Spleen (tissue), 11 donors: Measurements from ENCODE around the gene DUS1L. TPM values are rescaled to one million over a fixed set of nuclear protein-coding genes. Genes with fewer than 3 reads are reported as not detected.

Experiments
- DNase-seq: peaks from one replicate; pipeline ENCODE4 v3.0.0-alpha.2; 2020
- H3K27ac ChIP-seq, 8 donors: fragments of 200-600 bp; sonication (generic) in 7 of 8; 1 replicate in 4 of 8; 2 replicates in 4 of 8; pipeline versions ENCODE4 v1.5.0 to v1.8.0; 2016 to 2021; ENCODE audit warnings: inconsistent platforms in 4 of 8, mild to moderate bottlenecking in 4 of 8, moderate library complexity in 1 of 8
- H3K27me3 ChIP-seq, 7 donors: fragments of 200-600 bp; sonication (generic) in 6 of 7; replicated peaks in 1 of 7; 1 replicate in 4 of 7; 2 replicates in 3 of 7; pipeline versions ENCODE4 v1.5.0 to v1.8.0; 2016 to 2021; ENCODE audit warnings: inconsistent platforms in 3 of 7, mild to moderate bottlenecking in 1 of 7
- H3K36me3 ChIP-seq, 6 donors: fragments of 200-600 bp; sonication (generic) in 5 of 6; 1 replicate in 4 of 6; 2 replicates in 2 of 6; pipeline versions ENCODE4 v1.5.0 to v1.8.0; 2016 to 2021; ENCODE audit warnings: inconsistent platforms in 2 of 6
- H3K4me1 ChIP-seq, 6 donors: fragments of 200-600 bp; sonication (generic) in 5 of 6; 1 replicate in 3 of 6; 2 replicates in 3 of 6; pipeline versions ENCODE4 v1.5.0 to v1.8.0; 2016 to 2021; ENCODE audit warnings: inconsistent platforms in 3 of 6
- H3K4me3 ChIP-seq, 8 donors: fragments of 200-600 bp; sonication (generic) in 7 of 8; 1 replicate in 4 of 8; 2 replicates in 4 of 8; pipeline versions ENCODE4 v1.5.0 to v1.8.0; 2016 to 2021; ENCODE audit warnings: inconsistent platforms in 4 of 8, mild to moderate bottlenecking in 4 of 8, moderate library complexity in 2 of 8
- H3K9me3 ChIP-seq, 8 donors: fragments of 200-600 bp; sonication (generic) in 7 of 8; 1 replicate in 4 of 8; 2 replicates in 4 of 8; pipeline versions ENCODE4 v1.5.0 to v1.8.0; 2016 to 2021; ENCODE audit warnings: inconsistent platforms in 4 of 8
- CTCF ChIP-seq, 11 experiments: fragments of 200-600 bp in 7 of 11; fragments of 450-650 bp in 4 of 11; sonication (generic) in 4 of 11; IDR thresholded peaks in 8 of 11; conservative IDR thresholded peaks in 3 of 11; 1 replicate in 7 of 11; 2 replicates in 4 of 11; pipeline versions ENCODE4 v1.4.0 to v1.8.0; 2016 to 2021; ENCODE audit warnings: antibody characterized with exemption in 11 of 11, inconsistent platforms in 4 of 11, mild to moderate bottlenecking in 1 of 11
- POLR2A ChIP-seq, 3 donors: fragments of 450-650 bp; IDR thresholded peaks; one replicate each; pipeline ENCODE4 v1.5.1; 2017; ENCODE audit warnings: antibody characterized with exemption in 3 of 3, mild to moderate bottlenecking in 1 of 3
- POLR2AphosphoS5 ChIP-seq, 3 donors: sonication (generic); formaldehyde crosslinking; IDR thresholded peaks; one replicate each; pipeline ENCODE4 v1.5.1; 2017; ENCODE audit warnings: antibody characterized with exemption in 3 of 3
- WGBS, 5 donors: extraction: QIAGEN DNeasy Blood & Tissue Kit in 3 of 5; methylation state at CpG; one replicate each; pipeline versions ENCODE4 v1.1.5 to v1.1.7; 2013 to 2018; 5-methylcytosine and 5-hydroxymethylcytosine counted together
- intact Hi-C: fragments of 100-400 bp; cut with DNase I; formaldehyde crosslinking; loops from one replicate; pipeline ENCODE4 v1.15.0; 2023; ENCODE audit warnings: low total_unique reads
- polyA plus RNA-seq, 3 donors: library from polyadenylated mRNA; stranded (reverse); fragments of 200-250 nt; gene quantifications; one replicate each; pipeline ENCODE4 v1.2.1, GENCODE V29; 2013
- total RNA-seq, 7 donors: library from RNA; depleted of rRNA in 3 of 7; stranded (reverse); fragments of >200 nt in 3 of 7; fragmentation: NEBNext Ultra II Directional in 4 of 7; extraction: Animal tissue kit (Norgen Biotek cat#: 25700) in 4 of 7; gene quantifications; one replicate each; pipeline versions ENCODE4 v1.1.0 to v1.2.1, GENCODE V29; 2016 to 2021
- donor health status: healthy with polysubstance abuse.
- donor health status: DM: no; HTN: no; CAD: no; lungs with moderate emphysema.
- donor health status: DM: no; HTN: no; CAD: no.
- donor health status: Bipolar disorder and iron deficiency.
- donor health status: healthy.
- donor health status: DM: no; HTN: no; CAD: no.
- donor health status: DM: yes; HTN: yes; CAD: no.

DUS1L gene
- total and polyA plus RNA-seq, 10 donors = 76.4 to 174 (median 103) TPM

- intact Hi-C loops = no loop called here
- Histone ChIP-seq H3K36me3 (peaks cover 0 to 52% (median 40%) of the 10 kb centered on the region in 6 donors), H3K27me3 (no peaks in the 10 kb centered on the region), H3K9me3 (no peaks in the 10 kb centered on the region), H3K27ac (no peak overlapping the region), H3K4me3 (peak overlapping the region in 1 of 8 donors; percentile 94), H3K4me1 (peaks cover 20 to 48% (median 37%) of the 10 kb centered on the region in 6 donors)
- 95 to 97% (median 96%) methylated on average over 19 to 35 of the region's 35 CpGs for WGBS, 5 donors
- TF ChIP-seq CTCF (IDR thresholded peaks at IDR 0.05 in 8 of 11, conservative IDR thresholded peaks at IDR 0.05 in 3 of 11) (no peak), POLR2A (IDR thresholded peaks at IDR 0.05) (no peak), POLR2AphosphoS5 (IDR thresholded peaks at IDR 0.05) (no peak)
- DNase-seq = no peak
Observed at GRCh38 chr17:82095777-82096708, 30.4 kb upstream of the DUS1L start.

- no peaks in the 10 kb centered on the region for H3K9me3 ChIP-seq
- H3K36me3 ChIP-seq = peaks cover 0 to 61% (median 48%) of the 10 kb centered on the region in 6 donors
- DNase-seq = no peak
- H3K4me3 ChIP-seq = no peak overlapping the region
- no peak overlapping the region for H3K27ac ChIP-seq
- intact Hi-C loops = no loop called here
- no peak for TF ChIP-seq POLR2AphosphoS5 (IDR thresholded peaks at IDR 0.05)
- TF ChIP-seq POLR2A (IDR thresholded peaks at IDR 0.05) = no peak
- no peak for TF ChIP-seq CTCF (IDR thresholded peaks at IDR 0.05 in 8 of 11, conservative IDR thresholded peaks at IDR 0.05 in 3 of 11)
- H3K4me1 ChIP-seq = peaks cover 20 to 40% (median 33%) of the 10 kb centered on the region in 6 donors
- WGBS, 5 donors = 90 to 94% (median 93%) methylated on average over 22 to 37 of the region's 37 CpGs
- no peaks in the 10 kb centered on the region for H3K27me3 ChIP-seq
Observed at GRCh38 chr17:82094931-82095776, 29.6 kb upstream of the DUS1L start.

- intact Hi-C loops = no loop called here
- Histone ChIP-seq H3K9me3 (no peaks in the 10 kb centered on the region), H3K27me3 (no peaks in the 10 kb centered on the region), H3K4me3 (no peak overlapping the region), H3K4me1 (peaks cover 9 to 26% (median 19%) of the 10 kb centered on the region in 6 donors), H3K36me3 (peaks cover 0 to 80% (median 68%) of the 10 kb centered on the region in 6 donors), H3K27ac (no peak overlapping the region)
- no peak for TF ChIP-seq CTCF (IDR thresholded peaks at IDR 0.05 in 8 of 11, conservative IDR thresholded peaks at IDR 0.05 in 3 of 11)
- TF ChIP-seq POLR2A (IDR thresholded peaks at IDR 0.05) = no peak
- TF ChIP-seq POLR2AphosphoS5 (IDR thresholded peaks at IDR 0.05) = no peak
- peak; percentile 56 for DNase-seq
- WGBS, 5 donors = 83 to 98% (median 97%) methylated on average over 7 to 40 of the region's 40 CpGs
Observed at GRCh38 chr17:82092995-82093751, 27.6 kb upstream of the DUS1L start.
